ENCODE data around the gene ATXN7. TPM values are rescaled to one million over a fixed set of nuclear protein-coding genes. Genes with fewer than 3 reads are reported as not detected.

Gene ATXN7
- total and polyA plus RNA-seq, 2 of the 4 experiments (the other 2 are of a cell fraction) = 8.6 to 13.6 TPM

DNA sequence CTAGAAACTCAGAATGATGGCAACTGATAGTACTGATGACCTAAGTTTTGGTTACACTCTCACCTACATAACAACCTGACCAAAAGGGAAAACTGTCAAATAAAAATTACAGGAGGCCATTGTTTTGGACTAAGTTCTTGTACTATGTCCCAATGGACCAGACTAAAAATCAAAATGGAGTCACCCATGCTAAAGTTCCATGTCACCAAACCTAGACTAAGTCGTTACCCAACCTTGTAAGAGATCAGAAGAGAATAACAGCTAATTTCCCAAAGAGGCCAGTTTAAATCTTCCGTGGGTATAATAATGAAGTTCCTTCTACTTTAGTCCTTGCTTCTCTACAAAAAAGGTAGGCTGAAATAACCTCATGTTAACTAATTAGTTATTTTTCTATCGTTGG is 12.4 kb upstream of the ATXN7 start:
- no CpG with 5 or more reads among the region's 3 CpGs for WGBS, 2 experiments (ENCODE audit: extremely low coverage in 2 of 2, insufficient read length in 1 of 2)
- in situ Hi-C loops (cut with MboI; ENCODE audit: low sequenced_read_pairs) = no loop called here

More for the DNA sequence above, 12.4 kb upstream of the ATXN7 start:
- H3K36me3 ChIP-seq (ENCODE audit: control insufficient read depth, insufficient read depth, low read length) = no peaks in the 10 kb centered on the region
- H2BK20ac ChIP-seq (ENCODE audit: low read depth, low read length) = no peak overlapping the region
- H3K4ac ChIP-seq (ENCODE audit: low read depth, low read length) = no peak overlapping the region
- H2BK15ac ChIP-seq (ENCODE audit: low read depth, low read length) = no peak overlapping the region
- TF ChIP-seq CEBPB (IDR thresholded peaks at IDR 0.05; ENCODE audit: low read depth, low read length) = no peak
- no peak for TF ChIP-seq RCOR1 (IDR thresholded peaks at IDR 0.05; ENCODE audit: insufficient replicate concordance, low read length)
- no peak for TF ChIP-seq CHD1 (IDR thresholded peaks at IDR 0.05; ENCODE audit: low read depth, low read length)
- no peak for TF ChIP-seq POLR2A (IDR thresholded peaks at IDR 0.05; ENCODE audit: low read depth, low read length)
- no peak for TF ChIP-seq FOS (IDR thresholded peaks at IDR 0.05; ENCODE audit: low read depth, low read length)
- TF ChIP-seq BHLHE40 (IDR thresholded peaks at IDR 0.05; ENCODE audit: low read depth, low read length) = no peak
- TF ChIP-seq RAD21 (IDR thresholded peaks at IDR 0.05; ENCODE audit: low read length) = no peak
- no peak for TF ChIP-seq MXI1 (IDR thresholded peaks at IDR 0.05; ENCODE audit: borderline replicate concordance, low read depth, low read length)
- TF ChIP-seq USF2 (IDR thresholded peaks at IDR 0.05; ENCODE audit: low read depth, low read length) = no peak
- TF ChIP-seq MAZ (IDR thresholded peaks at IDR 0.05; ENCODE audit: borderline replicate concordance, low read depth, low read length) = no peak
- no peak for TF ChIP-seq CTCF (conservative IDR thresholded peaks at IDR 0.05; ENCODE audit: low read depth, low read length)
- no peak for TF ChIP-seq SMC3 (IDR thresholded peaks at IDR 0.05; ENCODE audit: low read depth, low read length)
- no peak for TF ChIP-seq ELK1 (IDR thresholded peaks at IDR 0.05; ENCODE audit: borderline replicate concordance, low read depth, low read length)
- no peak for TF ChIP-seq MAFK (IDR thresholded peaks at IDR 0.05; ENCODE audit: low read depth, low read length)
- TF ChIP-seq RFX5 (IDR thresholded peaks at IDR 0.05; ENCODE audit: low read depth, low read length) = no peak
- TF ChIP-seq NFE2L2 (IDR thresholded peaks at IDR 0.05; ENCODE audit: low read depth, low read length) = no peak
- H3K27me3 ChIP-seq (ENCODE audit: control insufficient read depth, insufficient read depth, low read length) = no peaks in the 10 kb centered on the region
- no peaks in the 10 kb centered on the region for H3K9me3 ChIP-seq (ENCODE audit: control insufficient read depth, insufficient read depth, low read length)
- H3K79me1 ChIP-seq (ENCODE audit: low read depth in 1 of 2, low read length in 2 of 2) = peaks cover 35 to 47% of the 10 kb centered on the region in 2 experiments
- ChIA-PET CTCF (no interaction called here), POLR2A (ENCODE audit: unreplicated experiment) (no interaction called here)
- no peak overlapping the region for H3K27ac ChIP-seq (ENCODE audit: insufficient read depth, low read length)
- no peak for ATAC-seq (ENCODE audit: low read depth)
- no peak overlapping the region for H3K9ac ChIP-seq (ENCODE audit: low read depth, low read length)
- H4K8ac ChIP-seq (ENCODE audit: low read depth in 2 of 2, low read length in 2 of 2) = no peak overlapping the region
- H4K20me1 ChIP-seq (ENCODE audit: insufficient read depth, low read length) = peaks cover 5% of the 10 kb centered on the region; the same call in 1 of the 2 replicates
- intact Hi-C loops (cut with micrococcal nuclease) (no loop called here), dilution Hi-C loops (cut with HindIII; ENCODE audit: low sequenced_read_pairs, unreplicated experiment) (no loop called here)
- no peak overlapping the region for H3K23ac ChIP-seq (ENCODE audit: low read depth, low read length)
- BruUV-seq (replicated peaks) = no TSS peak
- DNase-seq = no peak
- H4K91ac ChIP-seq (ENCODE audit: insufficient read depth, low read depth, low read length) = no peak overlapping the region
- peaks cover 5% of the 10 kb centered on the region; the same call in 1 of the 2 replicates for H3K9me1 ChIP-seq (ENCODE audit: insufficient read depth, low read length)
- no peak overlapping the region for H3K4me2 ChIP-seq (ENCODE audit: low read depth, low read length)
- H3K18ac ChIP-seq (ENCODE audit: low read depth, low read length) = no peak overlapping the region
- no peak overlapping the region for H2AFZ ChIP-seq (replicated peaks; ENCODE audit: low read length, poor library complexity)
- no peak overlapping the region for H3K56ac ChIP-seq (ENCODE audit: extremely low read depth, insufficient read depth, low read length)
- no peak overlapping the region for H2BK5ac ChIP-seq (ENCODE audit: low read depth, low read length, poor library complexity, severe bottlenecking)
- no peak overlapping the region for H3K14ac ChIP-seq (replicated peaks; ENCODE audit: low read depth, low read length)
- H2AK5ac ChIP-seq (ENCODE audit: low read depth, low read length) = no peak overlapping the region
- no peak overlapping the region for H2AK9ac ChIP-seq (replicated peaks; ENCODE audit: low read depth, low read length, poor library complexity)
- H3K4me3 ChIP-seq (ENCODE audit: insufficient read depth, low read depth, low read length) = no peak overlapping the region
- no peak overlapping the region for H2BK120ac ChIP-seq (ENCODE audit: low read depth, low read length)
- peaks cover 4% of the 10 kb centered on the region for H3K4me1 ChIP-seq (ENCODE audit: control insufficient read depth, insufficient read depth, low read length)
- H4K5ac ChIP-seq (ENCODE audit: low read depth, low read length) = no peak overlapping the region
